HepG2 (cell line): Measurements from ENCODE around the gene LRPAP1.
"Not testable (repeated sequence)": the region's sequence is repeated elsewhere in the genome, so short reads cannot be mapped to it uniquely, and the experiment has no call there.

Source experiments
- NR2F1 ChIP-seq, 2 experiments: fragments of 450-650 bp in 1 of 2; formaldehyde crosslinking in 1 of 2; IDR thresholded peaks; 2 replicates each; pipeline versions ENCODE4 v1.5.0 to v1.6.1; 2016 to 2020; ENCODE audit warnings: mild to moderate bottlenecking in 1 of 2, missing compliant biosample characterization in 1 of 2, missing genetic modification reagents in 1 of 2, moderate library complexity in 1 of 2
- ZNF44 ChIP-seq: sonication (generic); formaldehyde crosslinking; IDR thresholded peaks from 2 replicates; pipeline ENCODE4 v1.5.1; 2020; ENCODE audit warnings: mild to moderate bottlenecking, missing genetic modification reagents
- TF ChIP-seq, protein P1 (sequence below): sonication (generic); formaldehyde crosslinking; IDR thresholded peaks from 2 replicates; pipeline ENCODE4 v1.4.0; 2020; ENCODE audit warnings: missing genetic modification reagents

DNA sequence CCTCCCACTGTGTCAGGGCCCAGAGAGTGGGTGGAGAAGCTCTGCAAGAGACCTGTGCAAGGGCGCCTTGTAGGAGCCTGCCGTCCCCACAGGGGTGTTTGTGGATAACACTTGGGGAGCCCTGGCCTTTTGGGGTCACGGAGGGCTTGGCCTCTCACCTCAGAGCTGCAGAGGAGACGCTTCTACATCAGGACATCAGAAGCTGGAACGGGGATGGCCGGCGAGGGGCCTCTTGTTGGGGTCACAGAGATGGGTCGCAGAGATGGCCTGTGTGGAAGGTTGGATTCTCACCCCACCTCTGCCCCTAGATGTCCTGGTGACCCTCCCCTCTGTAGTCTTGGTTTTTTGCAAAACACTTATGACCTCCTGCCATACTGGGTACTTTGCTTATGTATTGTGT is 13.1 kb upstream of the LRPAP1 start:
- TF ChIP-seq NR2F1 (CRISPR knock-in tag; IDR thresholded peaks at IDR 0.05); ZNF44: not testable (repeated sequence)
- TF ChIP-seq, protein P1, sequence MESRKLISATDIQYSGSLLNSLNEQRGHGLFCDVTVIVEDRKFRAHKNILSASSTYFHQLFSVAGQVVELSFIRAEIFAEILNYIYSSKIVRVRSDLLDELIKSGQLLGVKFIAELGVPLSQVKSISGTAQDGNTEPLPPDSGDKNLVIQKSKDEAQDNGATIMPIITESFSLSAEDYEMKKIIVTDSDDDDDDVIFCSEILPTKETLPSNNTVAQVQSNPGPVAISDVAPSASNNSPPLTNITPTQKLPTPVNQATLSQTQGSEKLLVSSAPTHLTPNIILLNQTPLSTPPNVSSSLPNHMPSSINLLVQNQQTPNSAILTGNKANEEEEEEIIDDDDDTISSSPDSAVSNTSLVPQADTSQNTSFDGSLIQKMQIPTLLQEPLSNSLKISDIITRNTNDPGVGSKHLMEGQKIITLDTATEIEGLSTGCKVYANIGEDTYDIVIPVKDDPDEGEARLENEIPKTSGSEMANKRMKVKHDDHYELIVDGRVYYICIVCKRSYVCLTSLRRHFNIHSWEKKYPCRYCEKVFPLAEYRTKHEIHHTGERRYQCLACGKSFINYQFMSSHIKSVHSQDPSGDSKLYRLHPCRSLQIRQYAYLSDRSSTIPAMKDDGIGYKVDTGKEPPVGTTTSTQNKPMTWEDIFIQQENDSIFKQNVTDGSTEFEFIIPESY = not testable (repeated sequence)
